ENCODE data around the gene USP6NL. TPM values are rescaled to one million over a fixed set of nuclear protein-coding genes. Genes with fewer than 3 reads are reported as not detected.
A peak's percentile ranks its signal among the peaks of the same experiment; 100 is the strongest.

Gene USP6NL
- total RNA-seq, 1 donor from 2014 or later: 7.9 TPM

GRCh38 chr10:11615396-11615795 is 3.9 kb upstream of the USP6NL start:
- intact Hi-C loops (cut with micrococcal nuclease): no loop called here
- no peak for TF ChIP-seq CTCF (IDR thresholded peaks at IDR 0.05; ENCODE audit: borderline replicate concordance)

GRCh38 chr10:11612021-11613001 is 861 bp upstream of the USP6NL start:
- no peak for DNase-seq
- H3K4me1 ChIP-seq: peaks cover 34% of the 10 kb centered on the region
- H3K27ac ChIP-seq (replicated peaks): peak overlapping the region; percentile 91
- peak overlapping the region; percentile 83 for H3K4me3 ChIP-seq
- H3K27me3 ChIP-seq (ENCODE audit: low read depth): no peaks in the 10 kb centered on the region
- H3K36me3 ChIP-seq: no peaks in the 10 kb centered on the region
- TF ChIP-seq CTCF (IDR thresholded peaks at IDR 0.05; ENCODE audit: borderline replicate concordance): no peak
- H3K9me3 ChIP-seq (replicated peaks): peaks cover 3% of the 10 kb centered on the region
- intact Hi-C loops (cut with micrococcal nuclease): no loop called here

More at GRCh38 chr10:11615396-11615795, 3.9 kb upstream of the USP6NL start:
- no peaks in the 10 kb centered on the region for H3K36me3 ChIP-seq
- H3K27ac ChIP-seq (replicated peaks): no peak overlapping the region
- no peaks in the 10 kb centered on the region for H3K27me3 ChIP-seq (ENCODE audit: low read depth)
- no peak for DNase-seq
- H3K9me3 ChIP-seq (replicated peaks): peaks cover 4% of the 10 kb centered on the region
- H3K4me1 ChIP-seq: peaks cover 20% of the 10 kb centered on the region
- H3K4me3 ChIP-seq: no peak overlapping the region

DNA sequence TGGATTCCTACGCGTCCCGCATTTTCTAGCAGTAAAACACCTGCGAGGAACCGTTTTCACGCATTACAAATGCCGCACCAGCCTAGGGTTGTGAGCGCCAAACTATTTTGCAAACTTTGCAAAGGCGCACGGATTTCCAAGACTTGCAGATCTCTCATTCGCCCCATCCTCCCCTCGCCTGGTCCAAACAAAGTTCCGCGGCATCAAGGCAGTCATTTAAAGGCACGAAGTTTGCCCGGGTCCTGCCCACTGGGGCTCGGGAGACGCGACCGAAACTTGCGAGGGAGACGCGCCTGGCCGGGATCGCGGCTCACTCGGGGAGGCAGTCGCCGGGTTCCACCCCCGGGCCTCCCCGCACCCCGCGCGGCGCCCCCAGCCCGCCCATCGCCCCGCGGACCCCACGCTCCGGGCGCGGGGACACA is 613 bp downstream of the USP6NL start:
- peak overlapping the region; percentile 91 for H3K27ac ChIP-seq (replicated peaks)
- H3K36me3 ChIP-seq: no peaks in the 10 kb centered on the region
- H3K4me3 ChIP-seq: peak overlapping the region; percentile 83
- peak; percentile 35 for DNase-seq
- TF ChIP-seq CTCF (IDR thresholded peaks at IDR 0.05; ENCODE audit: borderline replicate concordance): no peak
- H3K27me3 ChIP-seq (ENCODE audit: low read depth): no peaks in the 10 kb centered on the region
- H3K4me1 ChIP-seq: peaks cover 34% of the 10 kb centered on the region
- intact Hi-C loops (cut with micrococcal nuclease): no loop called here
- H3K9me3 ChIP-seq (replicated peaks): no peaks in the 10 kb centered on the region

GRCh38 chr10:11610166-11610825 is 1.2 kb downstream of the USP6NL start:
- intact Hi-C loops (cut with micrococcal nuclease): no loop called here
- no peaks in the 10 kb centered on the region for H3K36me3 ChIP-seq

More at GRCh38 chr10:11610166-11610825, 1.2 kb downstream of the USP6NL start:
- Histone ChIP-seq H3K4me1 (peaks cover 34% of the 10 kb centered on the region), H3K4me3 (peak overlapping the region; percentile 83), H3K27me3 (ENCODE audit: low read depth) (no peaks in the 10 kb centered on the region), H3K9me3 (replicated peaks) (peaks cover 4% of the 10 kb centered on the region), H3K27ac (replicated peaks) (peak overlapping the region; percentile 91)
- TF ChIP-seq CTCF (IDR thresholded peaks at IDR 0.05; ENCODE audit: borderline replicate concordance): no peak
- DNase-seq: no peak
